H9 (cell line): Measurements from ENCODE around the gene KRT15. TPM values are rescaled to one million over a fixed set of nuclear protein-coding genes. Genes with fewer than 3 reads are reported as not detected.
A peak's percentile ranks its signal among the peaks of the same experiment; 100 is the strongest.

Experiments
- DNase-seq: peaks from one replicate; pipeline ENCODE4 v3.0.0-alpha.2; 2017
- H2AFZ ChIP-seq: one replicate; pipeline ENCODE4 v1.6.1; 2013; ENCODE audit warnings: mild to moderate bottlenecking, low read length, control low read depth, moderate library complexity
- H2AK5ac ChIP-seq: 2 replicates; pipeline ENCODE4 v1.6.1; 2013; ENCODE audit warnings: low read length, control low read depth, mixed read lengths; ENCODE audit not compliant: insufficient read length
- H2BK120ac ChIP-seq: one replicate; pipeline ENCODE4 v1.6.1; 2013; ENCODE audit warnings: low read depth, mild to moderate bottlenecking, low read length, control low read depth, inconsistent platforms; ENCODE audit not compliant: poor library complexity, severe bottlenecking
- H2BK12ac ChIP-seq: 2 replicates; pipeline ENCODE4 v1.6.1; 2013; ENCODE audit warnings: low read length, control low read depth, mixed read lengths, low read depth; ENCODE audit not compliant: insufficient read length
- H2BK15ac ChIP-seq: 2 replicates; pipeline ENCODE4 v1.6.1; 2013; ENCODE audit warnings: low read depth, low read length, control low read depth
- H2BK20ac ChIP-seq: one replicate; pipeline ENCODE4 v1.6.1; 2013; ENCODE audit warnings: low read depth, mild to moderate bottlenecking, low read length, control low read depth, inconsistent platforms; ENCODE audit not compliant: poor library complexity, severe bottlenecking
- H2BK5ac ChIP-seq: 2 replicates; pipeline ENCODE4 v1.6.1; 2013; ENCODE audit warnings: low read length, control low read depth, mixed read lengths; ENCODE audit not compliant: insufficient read length
- H3K14ac ChIP-seq: 2 replicates; pipeline ENCODE4 v1.6.1; 2013; ENCODE audit warnings: low read length, control low read depth; ENCODE audit not compliant: insufficient read depth
- H3K18ac ChIP-seq: 2 replicates; pipeline ENCODE4 v1.6.1; 2013; ENCODE audit warnings: low read depth, mild to moderate bottlenecking, mixed read lengths, low read length, control low read depth; ENCODE audit not compliant: insufficient read length
- H3K23ac ChIP-seq: 2 replicates; pipeline ENCODE4 v1.6.1; 2013; ENCODE audit warnings: low read length, control low read depth, mixed read lengths, low read depth; ENCODE audit not compliant: insufficient read length
- H3K23me2 ChIP-seq: 2 replicates; pipeline ENCODE4 v1.6.1; 2013; ENCODE audit warnings: low read depth, mild to moderate bottlenecking, mixed read lengths, low read length, control low read depth; ENCODE audit not compliant: insufficient read length, poor library complexity, severe bottlenecking
- H3K27ac ChIP-seq: 2 replicates; pipeline ENCODE4 v1.5.1; 2013; ENCODE audit warnings: low read length, control low read depth, mixed read lengths, low read depth; ENCODE audit not compliant: insufficient read length
- H3K27me3 ChIP-seq: 2 replicates; pipeline ENCODE4 v1.6.1; 2013; ENCODE audit warnings: low read length, control low read depth, inconsistent platforms; ENCODE audit not compliant: insufficient read depth
- H3K4ac ChIP-seq: 2 replicates; pipeline ENCODE4 v1.6.1; 2013; ENCODE audit warnings: low read depth, mild to moderate bottlenecking, control low read depth, inconsistent platforms, low read length, moderate library complexity
- H3K4me1 ChIP-seq: 2 replicates; pipeline ENCODE4 v1.6.1; 2013; ENCODE audit warnings: low read length, control low read depth, inconsistent platforms; ENCODE audit not compliant: insufficient read depth
- H3K4me2 ChIP-seq: 2 replicates; pipeline ENCODE4 v1.6.1; 2013; ENCODE audit warnings: low read length, control low read depth, mixed read lengths; ENCODE audit not compliant: insufficient read length, insufficient read depth
- H3K56ac ChIP-seq: 2 replicates; pipeline ENCODE4 v1.6.1; 2013; ENCODE audit warnings: low read depth, mild to moderate bottlenecking, mixed read lengths, low read length, control low read depth; ENCODE audit not compliant: insufficient read length
- H3K79me1 ChIP-seq: 2 replicates; pipeline ENCODE4 v1.6.1; 2013; ENCODE audit warnings: low read depth, mild to moderate bottlenecking, moderate library complexity, low read length, control low read depth, inconsistent platforms; ENCODE audit not compliant: insufficient read depth, poor library complexity, severe bottlenecking
- H3K79me2 ChIP-seq: 2 replicates; pipeline ENCODE4 v1.6.1; 2013; ENCODE audit warnings: low read length, control low read depth, inconsistent platforms; ENCODE audit not compliant: insufficient read depth
- H3K9ac ChIP-seq: 2 replicates; pipeline ENCODE4 v1.6.1; 2013; ENCODE audit warnings: low read length, control low read depth, mixed read lengths; ENCODE audit not compliant: insufficient read length; ENCODE audit errors: extremely low read depth
- H3K9me3 ChIP-seq: one replicate; pipeline ENCODE4 v1.6.1; 2013; ENCODE audit warnings: low read depth, low read length, inconsistent platforms; ENCODE audit not compliant: control insufficient read depth
- H3T11ph ChIP-seq: one replicate; pipeline ENCODE4 v1.6.1; 2013; ENCODE audit warnings: mild to moderate bottlenecking, low read length, control low read depth, inconsistent platforms
- H4K20me1 ChIP-seq: one replicate; pipeline ENCODE4 v1.6.1; 2013; ENCODE audit not compliant: control insufficient read depth, insufficient read length, insufficient read depth
- H4K5ac ChIP-seq: 2 replicates; pipeline ENCODE4 v1.6.1; 2013; ENCODE audit warnings: low read depth, mild to moderate bottlenecking, mixed read lengths, low read length, control low read depth; ENCODE audit not compliant: insufficient read length
- H4K8ac ChIP-seq: replicated peaks from 2 replicates; pipeline ENCODE4 v1.6.1; 2013; ENCODE audit warnings: low read length, control low read depth, mixed read lengths, low read depth; ENCODE audit not compliant: insufficient read length
- H4K91ac ChIP-seq: 2 replicates; pipeline ENCODE4 v1.6.1; 2013; ENCODE audit warnings: low read depth, mild to moderate bottlenecking, moderate library complexity, mixed read lengths, low read length, control low read depth; ENCODE audit not compliant: insufficient read length
- H3K27ac Mint-ChIP-seq, 3 experiments: 2 replicates in 2 of 3; 3 replicates in 1 of 3; pipeline ENCODE4 v1.8.0; 2020 to 2021; ENCODE audit warnings: mixed read lengths in 3 of 3, mild to moderate bottlenecking in 1 of 3, moderate library complexity in 1 of 3
- H3K27me3 Mint-ChIP-seq: 2 replicates; pipeline ENCODE4 v1.8.0; 2021; ENCODE audit warnings: low read depth, mild to moderate bottlenecking, moderate library complexity, mixed read lengths
- H3K36me3 Mint-ChIP-seq, 3 experiments: 2 replicates in 2 of 3; 3 replicates in 1 of 3; pipeline ENCODE4 v1.8.0; 2020 to 2021; ENCODE audit warnings: low read depth in 3 of 3, mixed read lengths in 3 of 3; ENCODE audit not compliant: insufficient read depth in 1 of 3
- H3K4me1 Mint-ChIP-seq, 2 experiments: 2 replicates each; pipeline ENCODE4 v1.8.0; 2020; ENCODE audit warnings: mixed read lengths in 2 of 2
- H3K4me3 Mint-ChIP-seq, 2 experiments: 2 replicates in 1 of 2; 3 replicates in 1 of 2; pipeline ENCODE4 v1.8.0; 2020 to 2021; ENCODE audit warnings: mild to moderate bottlenecking in 2 of 2, mixed read lengths in 2 of 2, moderate library complexity in 1 of 2
- H3K9me3 Mint-ChIP-seq, 2 experiments: 2 replicates in 1 of 2; 3 replicates in 1 of 2; pipeline ENCODE4 v1.8.0; 2020; ENCODE audit warnings: mild to moderate bottlenecking in 2 of 2, mixed read lengths in 2 of 2, moderate library complexity in 1 of 2
- WGBS: extraction: QIAGEN DNeasy Blood & Tissue Kit; methylation state at CpG from one replicate; pipeline ENCODE4 v1.1.7; 2013; ENCODE audit warnings: missing lambda C conversion rate, low lambda C conversion rate, mixed read lengths; ENCODE audit not compliant: insufficient read length; ENCODE audit errors: extremely low coverage; 5-methylcytosine and 5-hydroxymethylcytosine counted together
- total RNA-seq: library from RNA; stranded (reverse); gene quantifications from 2 replicates; pipeline ENCODE4 v1.2.1, GENCODE V29; 2021
- TF ChIP-seq, protein P1 (sequence below): fragments of 200-600 bp; sonication (generic); conservative IDR thresholded peaks from 3 replicates; pipeline ENCODE4 v1.8.0; 2021; ENCODE audit warnings: antibody characterized with exemption, mild to moderate bottlenecking

KRT15 gene
- total RNA-seq, 1 experiment from 2014 or later = 0.87 TPM

DNA sequence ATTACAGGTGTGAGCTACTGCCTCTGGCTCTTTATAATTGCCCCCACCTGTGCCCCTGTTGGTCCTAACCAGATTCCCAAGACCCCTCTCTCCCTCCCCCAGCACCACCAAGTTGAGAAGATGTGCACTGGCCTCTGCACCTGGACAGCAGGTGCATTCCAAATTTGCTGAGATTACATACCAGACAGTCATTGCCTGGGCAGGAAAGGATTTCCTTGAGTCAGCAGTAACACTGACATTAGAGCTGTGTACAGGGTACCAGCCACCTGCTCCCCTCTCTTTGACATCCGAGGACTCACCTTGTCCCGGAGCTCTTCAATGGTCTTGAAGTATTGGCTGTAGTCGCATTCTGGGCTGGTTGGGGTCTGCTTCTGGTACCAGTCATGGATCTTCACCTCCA, 659 bp downstream of the KRT15 start:
- no peaks in the 10 kb centered on the region; the same call in 1 of the 2 replicates for H3K4me1 ChIP-seq
- H4K5ac ChIP-seq = no peak overlapping the region
- H3K27me3 Mint-ChIP-seq = no peaks in the 10 kb centered on the region; the same call in 1 of the 2 replicates
- H3K79me1 ChIP-seq = no peaks in the 10 kb centered on the region
- H2BK120ac ChIP-seq = no peak overlapping the region
- no peak overlapping the region for H3K56ac ChIP-seq
- H3K4me3 Mint-ChIP-seq = no peak overlapping the region
- DNase-seq = no peak
- H2BK5ac ChIP-seq = no peak overlapping the region
- no peak overlapping the region for H3K4ac ChIP-seq
- no peaks in the 10 kb centered on the region; a peak in 2 of 5 replicates for H3K9me3 Mint-ChIP-seq
- H2BK12ac ChIP-seq = no peak overlapping the region
- H3K27ac Mint-ChIP-seq = peak overlapping the region in 1 of 3 experiments; percentile 74; a peak in 1 of 7 replicates
- no peaks in the 10 kb centered on the region for H3K9me3 ChIP-seq
- H3K4me1 Mint-ChIP-seq = peaks cover 23 to 31% of the 10 kb centered on the region in 2 experiments
- H3K36me3 Mint-ChIP-seq = peaks cover 1 to 4% (median 1%) of the 10 kb centered on the region in 3 experiments; a peak in 4 of 7 replicates
- no peak overlapping the region for H4K8ac ChIP-seq
- H3K23ac ChIP-seq = no peak overlapping the region
- H3K27me3 ChIP-seq = no peaks in the 10 kb centered on the region
- H4K20me1 ChIP-seq = no peaks in the 10 kb centered on the region
- no peaks in the 10 kb centered on the region for H3K79me2 ChIP-seq
- H2AK5ac ChIP-seq = no peak overlapping the region
- no peak overlapping the region for H3K27ac ChIP-seq
- no peak overlapping the region for H2AFZ ChIP-seq
- no peak overlapping the region for H3K9ac ChIP-seq
- H3K14ac ChIP-seq = no peak overlapping the region
- no peak overlapping the region for H4K91ac ChIP-seq
- no peak overlapping the region for H3T11ph ChIP-seq
- H2BK20ac ChIP-seq = no peak overlapping the region
- no peak overlapping the region for H2BK15ac ChIP-seq
- no peak overlapping the region for H3K18ac ChIP-seq
- H3K4me2 ChIP-seq = no peak overlapping the region
- no peaks in the 10 kb centered on the region for H3K23me2 ChIP-seq
- TF ChIP-seq, protein P1, sequence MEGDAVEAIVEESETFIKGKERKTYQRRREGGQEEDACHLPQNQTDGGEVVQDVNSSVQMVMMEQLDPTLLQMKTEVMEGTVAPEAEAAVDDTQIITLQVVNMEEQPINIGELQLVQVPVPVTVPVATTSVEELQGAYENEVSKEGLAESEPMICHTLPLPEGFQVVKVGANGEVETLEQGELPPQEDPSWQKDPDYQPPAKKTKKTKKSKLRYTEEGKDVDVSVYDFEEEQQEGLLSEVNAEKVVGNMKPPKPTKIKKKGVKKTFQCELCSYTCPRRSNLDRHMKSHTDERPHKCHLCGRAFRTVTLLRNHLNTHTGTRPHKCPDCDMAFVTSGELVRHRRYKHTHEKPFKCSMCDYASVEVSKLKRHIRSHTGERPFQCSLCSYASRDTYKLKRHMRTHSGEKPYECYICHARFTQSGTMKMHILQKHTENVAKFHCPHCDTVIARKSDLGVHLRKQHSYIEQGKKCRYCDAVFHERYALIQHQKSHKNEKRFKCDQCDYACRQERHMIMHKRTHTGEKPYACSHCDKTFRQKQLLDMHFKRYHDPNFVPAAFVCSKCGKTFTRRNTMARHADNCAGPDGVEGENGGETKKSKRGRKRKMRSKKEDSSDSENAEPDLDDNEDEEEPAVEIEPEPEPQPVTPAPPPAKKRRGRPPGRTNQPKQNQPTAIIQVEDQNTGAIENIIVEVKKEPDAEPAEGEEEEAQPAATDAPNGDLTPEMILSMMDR = no peak
- WGBS = no CpG with 5 or more reads among the region's 3 CpGs
